Heart right ventricle (tissue), 16 donors: ENCODE results near the gene E2F3. TPM values are rescaled to one million over a fixed set of nuclear protein-coding genes. Genes with fewer than 3 reads are reported as not detected.

ENCODE experiments used
- ATAC-seq, 8 donors: fragments of 200-7000 bp; cut with Tn5 transposase; one replicate each; pipeline ENCODE4 v1.9.1; 2020; ENCODE audit warnings: mild to moderate bottlenecking in 8 of 8, moderate library complexity in 8 of 8, moderate number of reproducible peaks in 1 of 8
- DNase-seq, 2 donors: peaks; one replicate each; pipeline ENCODE4 v3.0.0-alpha.2; 2020
- H3K27ac ChIP-seq, 10 donors: fragments of 200-600 bp; sonication (generic) in 2 of 10; one replicate each; pipeline versions ENCODE4 v1.5.0 to v1.8.0; 2020 to 2022; ENCODE audit warnings: mild to moderate bottlenecking in 3 of 10
- H3K27me3 ChIP-seq, 7 donors: fragments of 200-600 bp; one replicate each; pipeline ENCODE4 v1.8.0; 2021 to 2022; ENCODE audit warnings: mild to moderate bottlenecking in 2 of 7
- H3K36me3 ChIP-seq, 9 donors: fragments of 200-600 bp; sonication (generic) in 1 of 9; one replicate each; pipeline versions ENCODE4 v1.5.0 to v1.8.0; 2020 to 2022; ENCODE audit warnings: mild to moderate bottlenecking in 2 of 9
- H3K4me1 ChIP-seq, 9 donors: fragments of 200-600 bp; sonication (generic) in 1 of 9; one replicate each; pipeline versions ENCODE4 v1.5.0 to v1.8.0; 2020 to 2022; ENCODE audit warnings: mild to moderate bottlenecking in 4 of 9
- H3K4me3 ChIP-seq, 10 donors: fragments of 200-600 bp; sonication (generic) in 2 of 10; one replicate each; pipeline versions ENCODE4 v1.5.0 to v1.8.0; 2020 to 2022; ENCODE audit warnings: mild to moderate bottlenecking in 7 of 10, moderate library complexity in 2 of 10
- H3K9me3 ChIP-seq, 11 donors: fragments of 200-600 bp in 10 of 11; sonication (generic) in 2 of 11; one replicate each; pipeline versions ENCODE4 v1.5.0 to v1.8.0; 2013 to 2022; ENCODE audit warnings: mild to moderate bottlenecking in 2 of 11, control low read depth in 1 of 11, moderate library complexity in 1 of 11
- CTCF ChIP-seq, 9 donors: fragments of 200-600 bp; sonication (generic) in 2 of 9; IDR thresholded peaks; one replicate each; pipeline versions ENCODE4 v1.5.0 to v1.8.0; 2021 to 2022; ENCODE audit warnings: antibody characterized with exemption in 9 of 9, mild to moderate bottlenecking in 5 of 9, moderate library complexity in 1 of 9
- WGBS, 2 donors: extraction: QIAGEN DNeasy Blood & Tissue Kit; methylation state at CpG; one replicate each; pipeline ENCODE4 v1.1.7; 2013; ENCODE audit warnings: inconsistent platforms in 1 of 2; 5-methylcytosine and 5-hydroxymethylcytosine counted together
- intact Hi-C, 10 donors: fragments of 100-400 bp; cut with DNase I; formaldehyde crosslinking; loops; one replicate each; pipeline versions ENCODE4 v1.11.1 to v1.14.2; 2022
- polyA plus RNA-seq, 2 donors: library from polyadenylated mRNA; stranded (reverse); fragments of 200-250 nt; gene quantifications; one replicate each; pipeline ENCODE4 v1.2.3, GENCODE V29; 2013
- total RNA-seq, 10 donors: library from RNA; stranded (reverse); fragmentation: NEBNext Ultra II Directional in 3 of 10; extraction: Animal tissue kit (Norgen Biotek cat#: 25700) in 3 of 10; gene quantifications; one replicate each; pipeline versions ENCODE4 v1.2.1 to v1.2.4, GENCODE V29; 2021 to 2023
- donor health status: Arrhythmogenic right ventricular cardiomyopathy.
- donor health status: ischemic (EF 13 %, LVEDD 7.1; RV severe dilation, severe dysfunction).
- donor health status: healthy with polysubstance abuse.
- donor health status: DM: no; HTN: yes; CAD: no.
- donor health status: DM: no; HTN: no; CAD: no.
- donor health status: ischemic (EF 25% LVEDD 6.9; RV normal size, moderate dysfunction).
- donor health status: ischemic (EF 25% LVEDD 5.7; RV mildly dilated, moderate dysfunction).
- donor health status: healthy.
- donor health status: DM: yes; HTN: yes; CAD: no.
- donor health status: Ischemic cardiomyopathy.
- donor health status: ischemic (EF 35%, LVEDD 5.7; RV mildly dilated, moderate dysfunction).
- donor health status: nonischemic (EF 11% LVEDD 7.7; RV severe dilation, severe dysfunction).
- donor health status: DM: yes; HTN: yes; CAD: no.
- donor health status: PGD.
- donor health status: ischemic (EF 29% LVEDD 5.4; RV normal size, mild dysfunction).
- donor health status: nonischemic (EF 23%, LVEDD 6.1; RV moderate dilation, normal function).

The E2F3 gene
- total and polyA plus RNA-seq, 12 donors = 2.5 to 11.9 (median 7.3) TPM

- H3K4me3 ChIP-seq = no peak overlapping the region
- TF ChIP-seq CTCF (IDR thresholded peaks at IDR 0.05) = no peak
- ATAC-seq (no peak), DNase-seq (no peak)
- intact Hi-C loops = no loop called here
- H3K27me3 ChIP-seq = no peaks in the 10 kb centered on the region
- peaks cover 0 to 8% (median 0%) of the 10 kb centered on the region in 9 donors for H3K36me3 ChIP-seq
- peaks cover 0 to 73% (median 14%) of the 10 kb centered on the region in 9 donors for H3K4me1 ChIP-seq
- WGBS, 2 donors = 89 to 96% methylated on average over 8 of the region's 8 CpGs
- peak overlapping the region in 1 of 10 donors; percentile 3 for H3K27ac ChIP-seq
- H3K9me3 ChIP-seq = no peaks in the 10 kb centered on the region
Observed at GRCh38 chr6:20411544-20411943, 9.9 kb downstream of the E2F3 start.

GRCh38 chr6:20411953-20412681 is 10.4 kb downstream of the E2F3 start:
- Histone ChIP-seq H3K4me1 (peaks cover 0 to 73% (median 14%) of the 10 kb centered on the region in 9 donors), H3K36me3 (peaks cover 0 to 8% (median 0%) of the 10 kb centered on the region in 9 donors), H3K27ac (peak overlapping the region in 1 of 10 donors; percentile 3), H3K4me3 (no peak overlapping the region), H3K27me3 (no peaks in the 10 kb centered on the region), H3K9me3 (no peaks in the 10 kb centered on the region)
- WGBS, 2 donors = 86 to 90% methylated on average over 12 of the region's 12 CpGs
- TF ChIP-seq CTCF (IDR thresholded peaks at IDR 0.05) = no peak
- ATAC-seq (no peak), DNase-seq (no peak)
- intact Hi-C loops = no loop called here

- no peak for TF ChIP-seq CTCF (IDR thresholded peaks at IDR 0.05)
- DNase-seq (no peak), ATAC-seq (no peak)
- 80 to 89% methylated on average over 5 of the region's 5 CpGs for WGBS, 2 donors
- peaks cover 0 to 71% (median 14%) of the 10 kb centered on the region in 9 donors for H3K4me1 ChIP-seq
- H3K27ac ChIP-seq = no peak overlapping the region
- no peak overlapping the region for H3K4me3 ChIP-seq
- peaks cover 0 to 8% (median 0%) of the 10 kb centered on the region in 9 donors for H3K36me3 ChIP-seq
- intact Hi-C loops = no loop called here
- no peaks in the 10 kb centered on the region for H3K9me3 ChIP-seq
- H3K27me3 ChIP-seq = no peaks in the 10 kb centered on the region
Observed at GRCh38 chr6:20412682-20413073, 11.0 kb downstream of the E2F3 start.

- 76 to 81% methylated on average over 3 of the region's 3 CpGs for WGBS, 2 donors
- intact Hi-C loops = no loop called here
- Histone ChIP-seq H3K9me3 (no peaks in the 10 kb centered on the region), H3K27me3 (no peaks in the 10 kb centered on the region), H3K36me3 (peaks cover 0 to 8% (median 0%) of the 10 kb centered on the region in 9 donors), H3K4me1 (peaks cover 0 to 72% (median 14%) of the 10 kb centered on the region in 9 donors), H3K27ac (no peak overlapping the region), H3K4me3 (no peak overlapping the region)
- no peak for DNase-seq
- no peak for ATAC-seq
- no peak for TF ChIP-seq CTCF (IDR thresholded peaks at IDR 0.05)
Observed at GRCh38 chr6:20413826-20414225, 12.1 kb downstream of the E2F3 start.
